HG03045 (cell line): ENCODE measurements around the gene GPC6.

Source experiments
- ATAC-seq: cut with Tn5 transposase; IDR thresholded peaks from one replicate; pipeline ENCODE4 v1.9.1; 2021; ENCODE audit warnings: mild to moderate bottlenecking, moderate library complexity; ENCODE audit not compliant: unreplicated experiment

GPC6 gene

GRCh38 chr13:94416454-94417080, 1190.0 kb downstream of the GPC6 start:
- no peak for ATAC-seq

- no peak for ATAC-seq
Observed at GRCh38 chr13:94417294-94417693, 1190.7 kb downstream of the GPC6 start.

- ATAC-seq, result peak; percentile 72
Observed at GRCh38 chr13:94419304-94419924, 1192.8 kb downstream of the GPC6 start.

- no peak for ATAC-seq
Observed at GRCh38 chr13:94419925-94420305, 1193.3 kb downstream of the GPC6 start.

- ATAC-seq, result no peak
Observed at GRCh38 chr13:94427313-94427953, 1200.8 kb downstream of the GPC6 start.

- no peak for ATAC-seq
Observed at GRCh38 chr13:94431574-94431973, 1205.0 kb downstream of the GPC6 start.

- no peak for ATAC-seq
Observed at GRCh38 chr13:94431987-94432386, 1205.4 kb downstream of the GPC6 start.

- ATAC-seq, result peak; percentile 47
Observed at GRCh38 chr13:94433055-94433961, 1206.7 kb downstream of the GPC6 start.

GRCh38 chr13:94435604-94436226, 1209.1 kb downstream of the GPC6 start:
- no peak for ATAC-seq

GRCh38 chr13:94444826-94445225, 1218.2 kb downstream of the GPC6 start:
- ATAC-seq, result no peak

- no peak for ATAC-seq
Observed at GRCh38 chr13:94454334-94454733, 1227.7 kb downstream of the GPC6 start.

GRCh38 chr13:94454906-94455305, 1228.3 kb downstream of the GPC6 start:
- ATAC-seq, result no peak

GRCh38 chr13:94455414-94455813, 1228.8 kb downstream of the GPC6 start:
- no peak for ATAC-seq
